GM23248 (cell line): ENCODE results near the gene NEU2. TPM values are rescaled to one million over a fixed set of nuclear protein-coding genes. Genes with fewer than 3 reads are reported as not detected.

ENCODE experiments used
- DNase-seq: peaks from one replicate; pipeline ENCODE4 v3.0.0-alpha.2; 2015
- H2AFZ ChIP-seq: fragments of 200-600 bp; sonication (generic); 2 replicates; pipeline ENCODE4 v1.6.1; 2016; ENCODE audit warnings: antibody characterized with exemption
- H3F3A ChIP-seq: fragments of 200-600 bp; sonication (generic); 2 replicates; pipeline ENCODE4 v1.6.1; 2016; ENCODE audit warnings: mild to moderate bottlenecking, antibody characterized with exemption, mixed run types; ENCODE audit not compliant: insufficient read depth
- H3K27ac ChIP-seq: fragments of 200-600 bp; sonication (generic); 2 replicates; pipeline ENCODE4 v1.5.1; 2016; ENCODE audit warnings: mild to moderate bottlenecking
- H3K27me3 ChIP-seq: fragments of 200-600 bp; sonication (generic); replicated peaks from 2 replicates; pipeline ENCODE4 v1.6.1; 2016; ENCODE audit warnings: mild to moderate bottlenecking; ENCODE audit not compliant: insufficient read depth
- H3K36me3 ChIP-seq: fragments of 200-600 bp; sonication (generic); 2 replicates; pipeline ENCODE4 v1.6.1; 2016; ENCODE audit warnings: low read depth, mild to moderate bottlenecking
- H3K4me1 ChIP-seq: fragments of 200-600 bp; sonication (generic); 2 replicates; pipeline ENCODE4 v1.6.1; 2016; ENCODE audit warnings: mild to moderate bottlenecking; ENCODE audit not compliant: insufficient read depth
- H3K4me2 ChIP-seq: fragments of 200-600 bp; sonication (generic); one replicate; pipeline ENCODE4 v1.6.1; 2016; ENCODE audit warnings: mild to moderate bottlenecking; ENCODE audit not compliant: unreplicated experiment
- H3K4me3 ChIP-seq: fragments of 200-600 bp; sonication (generic); 2 replicates; pipeline ENCODE4 v1.5.1; 2016; ENCODE audit warnings: mild to moderate bottlenecking
- H3K79me2 ChIP-seq: fragments of 200-600 bp; sonication (generic); 2 replicates; pipeline ENCODE4 v1.6.1; 2016; ENCODE audit warnings: mild to moderate bottlenecking; ENCODE audit not compliant: insufficient read depth
- H3K9ac ChIP-seq: fragments of 200-600 bp; sonication (generic); 2 replicates; pipeline ENCODE4 v1.6.1; 2016; ENCODE audit warnings: mild to moderate bottlenecking
- H3K9me2 ChIP-seq: fragments of 200-600 bp; sonication (generic); 2 replicates; pipeline ENCODE4 v1.6.1; 2016; ENCODE audit warnings: mixed run types, mild to moderate bottlenecking, moderate library complexity; ENCODE audit not compliant: insufficient read depth
- H3K9me3 ChIP-seq: fragments of 200-600 bp; sonication (generic); one replicate; pipeline ENCODE4 v1.6.1; 2017; ENCODE audit warnings: low read depth
- H4K20me1 ChIP-seq: fragments of 200-600 bp; sonication (generic); 2 replicates; pipeline ENCODE4 v1.6.0; 2016; ENCODE audit not compliant: insufficient read depth
- EZH2 ChIP-seq: fragments of 200-600 bp; sonication (generic); IDR thresholded peaks from 2 replicates; pipeline ENCODE4 v1.6.1; 2018; ENCODE audit warnings: antibody characterized with exemption, mild to moderate bottlenecking; ENCODE audit not compliant: insufficient read depth, poor library complexity, severe bottlenecking
- EZH2phosphoT487 ChIP-seq: fragments of 200-600 bp; sonication (generic); IDR thresholded peaks from 2 replicates; pipeline ENCODE4 v1.6.1; 2018; ENCODE audit warnings: antibody characterized with exemption, moderate library complexity, mild to moderate bottlenecking, low read depth; ENCODE audit not compliant: insufficient read depth
- WGBS, 2 experiments: methylation state at CpG; one replicate each; pipeline ENCODE4 v1.1.6; 2015 to 2017; ENCODE audit warnings: low lambda C conversion rate in 2 of 2, low coverage in 1 of 2; ENCODE audit errors: missing lambda C conversion rate in 2 of 2; 5-methylcytosine and 5-hydroxymethylcytosine counted together
- in situ Hi-C: fragments of 300-500 bp; cut with MboI; formaldehyde crosslinking; loops from 2 replicates; pipeline ENCODE4 v1.15.0; 2020
- polyA plus RNA-seq: library from polyadenylated mRNA; unstranded; fragments of >200 nt; fragmentation: Nextera tagmentation; extraction: Ambion mirVana; gene quantifications from 2 replicates; pipeline ENCODE4 v1.2.1, GENCODE V29; 2016
- total RNA-seq: library from RNA; depleted of rRNA; stranded (reverse); fragments of >200 nt; shearing (Covaris generic); gene quantifications from 2 replicates; pipeline ENCODE4 v1.2.3, GENCODE V29; 2014; rRNA removed

NEU2 gene
- not detected in 2 replicates for total RNA-seq
- not detected in 2 replicates for polyA plus RNA-seq

DNA sequence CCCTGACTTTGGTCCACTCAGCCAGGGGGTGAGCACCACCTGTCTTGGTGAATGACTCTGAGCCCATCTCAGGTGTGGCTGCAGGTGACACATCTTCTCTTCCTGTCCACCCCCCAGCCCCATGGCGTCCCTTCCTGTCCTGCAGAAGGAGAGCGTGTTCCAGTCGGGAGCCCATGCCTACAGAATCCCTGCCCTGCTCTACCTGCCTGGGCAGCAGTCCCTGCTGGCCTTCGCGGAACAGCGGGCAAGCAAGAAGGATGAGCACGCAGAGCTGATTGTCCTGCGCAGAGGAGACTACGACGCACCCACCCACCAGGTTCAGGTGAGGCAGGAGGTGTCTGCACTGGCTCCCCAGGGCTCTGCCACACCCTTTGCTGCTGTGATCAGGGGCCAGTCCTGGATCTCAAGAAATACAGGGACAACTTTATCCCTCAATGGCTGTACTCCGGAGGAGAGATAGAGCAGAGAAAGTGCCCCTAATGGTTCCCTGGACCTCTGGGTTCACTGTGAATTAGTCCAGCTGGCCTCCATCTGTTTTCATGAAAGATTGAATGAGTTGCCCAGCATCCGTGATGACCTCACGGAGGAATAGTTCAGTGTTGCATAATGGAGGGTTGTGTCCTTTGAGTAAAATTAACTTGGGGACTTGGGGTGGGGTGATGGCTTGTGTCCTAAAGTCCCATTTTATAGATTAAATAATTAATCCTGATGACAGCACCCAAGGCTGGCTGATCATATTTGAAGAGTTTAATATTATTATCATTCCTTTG lies at the start of gene NEU2:
Gene NEU2, plus strand, starts transcription at position 122 of the 770 bp plus-strand sequence. Its CDS starts 0 bp downstream, at position 122.
- in situ Hi-C loops: no loop called here
- 74 to 75% methylated on average over 13 of the region's 13 CpGs for WGBS, 2 experiments
- no peaks in the 10 kb centered on the region for H3K36me3 ChIP-seq
- peak within 1 kb of the TSS; percentile 2 for H3K4me2 ChIP-seq
- no peaks in the 10 kb centered on the region for H3K79me2 ChIP-seq
- H3K9me2 ChIP-seq: no peaks in the 10 kb centered on the region
- TF ChIP-seq EZH2phosphoT487: no peak
- TF ChIP-seq EZH2: no peak
- peaks cover 17% of the 10 kb centered on the region for H3K4me1 ChIP-seq
- H3K9me3 ChIP-seq: no peaks in the 10 kb centered on the region
- H2AFZ ChIP-seq: no peak within 1 kb of the TSS
- H4K20me1 ChIP-seq: no peaks in the 10 kb centered on the region
- H3F3A ChIP-seq: peaks cover 22% of the 10 kb centered on the region
- H3K4me3 ChIP-seq: no peak within 1 kb of the TSS
- no peak within 1 kb of the TSS for H3K27ac ChIP-seq
- no peak within 1 kb of the TSS for H3K9ac ChIP-seq
- no peaks in the 10 kb centered on the region for H3K27me3 ChIP-seq
- DNase-seq: peak; percentile 82

DNA sequence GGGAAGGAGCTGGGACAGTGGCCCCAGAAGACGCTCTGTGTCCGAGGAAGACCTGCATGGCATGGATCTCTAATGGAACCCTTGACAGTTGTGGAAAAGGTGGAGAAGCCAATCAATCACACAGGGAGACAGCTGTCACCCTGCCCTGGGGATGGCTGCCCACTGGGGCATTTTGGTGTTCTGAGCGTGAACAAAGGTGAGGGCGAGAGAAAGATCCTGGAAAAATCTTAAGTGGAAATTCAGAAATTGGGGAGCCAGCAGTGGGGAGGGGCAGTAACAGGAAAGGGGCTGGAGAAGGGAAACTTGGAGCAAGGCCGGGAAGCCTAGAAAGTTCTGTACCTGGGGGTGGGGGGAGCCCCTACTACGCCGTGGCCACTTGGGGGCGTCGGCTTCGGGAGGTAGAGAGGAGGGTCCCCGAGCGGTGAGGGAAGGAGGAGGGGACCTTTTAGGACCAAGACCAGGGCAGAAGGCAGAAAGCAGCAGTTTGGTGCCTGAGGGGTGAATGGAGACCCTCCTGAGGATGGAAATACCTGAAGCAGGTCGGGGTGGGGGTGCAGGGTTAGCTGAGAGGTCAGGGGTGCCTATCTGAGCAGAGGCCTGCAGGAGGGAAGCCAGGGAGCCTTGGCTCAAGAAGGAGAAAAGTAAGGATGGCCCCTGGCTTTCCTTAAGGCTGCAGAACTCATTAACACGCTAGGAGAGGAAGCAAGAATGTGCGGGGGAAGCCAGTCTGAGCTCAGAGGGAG lies 49.4 kb upstream of the NEU2 start:
- Histone ChIP-seq H2AFZ (no peak overlapping the region), H3K4me3 (no peak overlapping the region), H3K27me3 (no peaks in the 10 kb centered on the region), H3K4me2 (no peak overlapping the region), H3K9me3 (no peaks in the 10 kb centered on the region), H3K9me2 (no peaks in the 10 kb centered on the region), H4K20me1 (no peaks in the 10 kb centered on the region), H3F3A (peaks cover 10% of the 10 kb centered on the region), H3K9ac (no peak overlapping the region), H3K36me3 (no peaks in the 10 kb centered on the region), H3K27ac (no peak overlapping the region), H3K79me2 (no peaks in the 10 kb centered on the region), H3K4me1 (peaks cover 16% of the 10 kb centered on the region)
- in situ Hi-C loops: no loop called here
- no peak for DNase-seq
- TF ChIP-seq EZH2phosphoT487 (no peak), EZH2 (no peak)
- WGBS, 2 experiments: 52 to 53% methylated on average over 15 of the region's 15 CpGs

DNA sequence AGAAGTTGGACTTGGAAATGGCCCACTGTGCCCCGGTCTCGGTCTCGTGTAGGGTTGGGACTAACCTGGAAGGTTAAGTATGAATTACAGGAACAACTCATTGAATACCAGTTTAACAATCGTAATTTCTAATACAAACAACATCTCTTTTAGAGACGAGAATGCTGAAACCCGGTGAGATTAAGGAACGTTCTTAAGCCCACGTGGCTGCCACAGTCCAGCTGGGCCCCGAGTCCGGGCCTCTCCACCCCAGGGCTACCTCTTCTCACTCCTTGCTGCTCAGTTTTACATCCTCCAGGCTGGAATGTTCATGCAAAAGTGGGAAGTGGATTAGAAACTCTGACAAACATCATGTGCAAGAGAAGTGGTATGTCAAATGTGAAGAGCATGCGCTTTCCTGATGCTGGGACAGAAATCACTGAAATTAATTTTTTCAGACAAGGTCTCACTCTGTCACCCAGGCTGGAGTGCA lies 48.8 kb upstream of the NEU2 start:
- DNase-seq: no peak
- no peaks in the 10 kb centered on the region for H3K9me2 ChIP-seq
- no peaks in the 10 kb centered on the region for H3K36me3 ChIP-seq
- no peaks in the 10 kb centered on the region for H3K79me2 ChIP-seq
- peaks cover 20% of the 10 kb centered on the region for H3K4me1 ChIP-seq
- WGBS, 2 experiments: 47 to 50% methylated on average over 11 of the region's 11 CpGs
- H3K27ac ChIP-seq: no peak overlapping the region
- H3K4me2 ChIP-seq: no peak overlapping the region
- no peaks in the 10 kb centered on the region for H3K27me3 ChIP-seq
- in situ Hi-C loops: no loop called here
- no peaks in the 10 kb centered on the region for H3K9me3 ChIP-seq
- no peak for TF ChIP-seq EZH2phosphoT487
- no peak for TF ChIP-seq EZH2
- H2AFZ ChIP-seq: no peak overlapping the region
- H3F3A ChIP-seq: peaks cover 15% of the 10 kb centered on the region
- no peaks in the 10 kb centered on the region for H4K20me1 ChIP-seq
- no peak overlapping the region for H3K4me3 ChIP-seq
- no peak overlapping the region for H3K9ac ChIP-seq

DNA sequence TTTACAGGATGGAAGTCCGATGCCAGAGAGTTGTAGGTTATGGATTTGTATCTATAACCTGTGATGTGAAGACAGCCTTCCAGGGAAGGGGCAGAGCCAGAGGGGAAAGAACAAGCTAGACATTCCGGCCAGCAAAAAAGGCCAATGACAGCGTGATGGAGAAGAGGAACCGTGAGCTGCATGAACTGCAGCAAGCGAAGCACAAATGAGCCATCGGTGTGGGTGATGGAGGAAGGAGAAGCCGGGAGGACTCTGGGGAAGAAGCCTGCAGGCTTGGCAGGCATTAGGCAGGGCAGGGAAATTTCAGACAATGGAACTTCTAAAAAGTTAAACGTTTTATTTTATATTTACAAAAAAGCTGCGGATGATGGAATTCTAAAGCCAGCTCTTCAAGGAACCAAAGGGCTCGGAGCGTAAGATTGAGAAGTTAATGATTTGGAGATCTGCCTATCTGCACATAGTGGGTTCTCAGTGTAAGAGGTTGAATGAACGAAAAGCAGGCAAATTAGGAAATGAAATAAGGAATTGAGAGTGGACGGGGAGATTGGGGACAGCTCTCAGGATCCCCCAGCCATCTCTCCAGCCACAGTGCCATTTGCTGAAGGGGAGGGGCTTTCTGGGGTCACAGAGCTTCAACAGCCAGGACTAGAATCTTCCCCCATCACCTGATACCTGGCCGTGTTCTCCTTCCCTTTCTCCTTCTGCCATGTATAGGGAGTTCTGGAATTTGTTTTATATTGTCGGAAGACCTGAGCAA lies 47.8 kb upstream of the NEU2 start:
- H3F3A ChIP-seq: peaks cover 18% of the 10 kb centered on the region
- TF ChIP-seq EZH2phosphoT487: no peak
- no peak for TF ChIP-seq EZH2
- no peaks in the 10 kb centered on the region for H4K20me1 ChIP-seq
- no peaks in the 10 kb centered on the region for H3K36me3 ChIP-seq
- DNase-seq: no peak
- no peak overlapping the region for H3K27ac ChIP-seq
- 80 to 84% methylated on average over 15 of the region's 15 CpGs for WGBS, 2 experiments
- no peak overlapping the region for H3K4me2 ChIP-seq
- peaks cover 26% of the 10 kb centered on the region for H3K4me1 ChIP-seq
- no peak overlapping the region for H2AFZ ChIP-seq
- in situ Hi-C loops: no loop called here
- H3K9me2 ChIP-seq: no peaks in the 10 kb centered on the region
- H3K4me3 ChIP-seq: no peak overlapping the region
- H3K9me3 ChIP-seq: no peaks in the 10 kb centered on the region
- no peak overlapping the region for H3K9ac ChIP-seq
- H3K27me3 ChIP-seq: no peaks in the 10 kb centered on the region
- H3K79me2 ChIP-seq: no peaks in the 10 kb centered on the region
